GM12874 (cell line): ENCODE measurements around the gene FRMD4A.

ENCODE experiments used
- CTCF ChIP-seq: IDR thresholded peaks from 2 replicates; pipeline ENCODE4 v1.5.1; 2011; ENCODE audit warnings: low read depth, mild to moderate bottlenecking, control low read depth, low read length, moderate library complexity; ENCODE audit not compliant: insufficient read depth

The FRMD4A gene

GRCh38 chr10:13712476-13712836, 618.3 kb downstream of the FRMD4A start:
- TF ChIP-seq CTCF = no peak

- TF ChIP-seq CTCF = no peak
Observed at GRCh38 chr10:13711291-13711690, 619.4 kb downstream of the FRMD4A start.

DNA sequence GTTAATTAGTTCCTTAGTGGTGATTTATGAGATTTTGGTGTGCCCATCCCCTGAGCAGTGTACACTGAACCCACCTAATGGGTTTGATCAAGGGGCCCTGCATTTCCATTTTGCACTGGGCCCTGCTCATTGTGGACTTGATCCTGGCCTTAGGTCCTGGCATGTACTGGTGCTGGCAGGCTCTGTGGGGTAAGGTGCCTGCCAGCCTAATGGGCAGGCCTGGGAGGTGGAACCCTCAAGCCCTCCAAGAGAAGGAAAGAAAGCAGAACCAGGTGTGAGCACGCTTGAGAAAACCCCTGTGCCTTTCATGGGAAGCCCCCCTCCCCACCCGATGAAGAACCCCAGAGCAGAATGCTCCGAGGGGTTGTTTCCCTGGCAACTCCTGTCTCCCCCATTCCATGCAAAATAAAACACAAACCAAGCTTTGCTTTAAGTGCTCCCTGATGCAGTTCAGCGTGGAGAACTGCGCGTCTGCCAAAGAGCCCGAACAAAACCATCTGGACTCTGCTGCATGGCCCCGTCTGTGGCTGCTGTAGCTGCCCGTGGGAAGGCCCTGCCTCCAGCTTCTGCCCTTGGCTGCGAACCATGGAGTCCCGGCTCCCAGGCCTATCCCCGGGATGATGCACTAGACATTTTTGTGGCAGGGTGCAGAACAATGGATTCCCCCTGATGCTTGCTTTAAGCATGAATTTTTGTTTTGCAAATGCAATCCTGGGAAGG, 620.6 kb downstream of the FRMD4A start:
- TF ChIP-seq CTCF = no peak

GRCh38 chr10:13708256-13708990, 622.3 kb downstream of the FRMD4A start:
- no peak for TF ChIP-seq CTCF

- no peak for TF ChIP-seq CTCF
Observed at GRCh38 chr10:13707156-13707881, 623.4 kb downstream of the FRMD4A start.

GRCh38 chr10:13706604-13707003, 624.1 kb downstream of the FRMD4A start:
- no peak for TF ChIP-seq CTCF

DNA sequence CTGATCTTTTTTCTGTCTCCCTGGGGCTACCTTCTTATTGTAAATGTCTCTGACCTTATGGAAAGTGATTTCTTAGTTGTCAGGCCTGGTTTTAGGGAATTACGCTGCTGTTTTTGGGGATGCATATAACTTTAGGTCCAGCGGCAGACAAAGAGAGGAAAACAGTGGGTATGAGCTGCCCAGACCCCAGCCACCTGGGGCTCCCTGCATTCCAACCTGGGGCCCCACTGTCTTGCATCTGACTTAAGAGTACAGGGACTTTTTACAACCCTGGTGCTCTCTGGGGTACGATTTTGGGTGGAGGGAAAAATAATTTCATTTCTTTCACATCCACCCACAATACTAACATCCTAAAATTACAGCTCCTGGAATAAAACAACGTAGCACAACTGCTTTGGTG, 624.5 kb downstream of the FRMD4A start:
- no peak for TF ChIP-seq CTCF
